Aortic smooth muscle cell (primary cell): ENCODE data around the gene PXMP2. TPM values are rescaled to one million over a fixed set of nuclear protein-coding genes. Genes with fewer than 3 reads are reported as not detected.

Experiments used
- total RNA-seq: library from RNA; depleted of rRNA; stranded (reverse); fragments of >200 nt; gene quantifications from 2 replicates; pipeline ENCODE4 v1.2.3, GENCODE V29; 2014

The PXMP2 gene
- 13.3 and 13.5 TPM in 2 replicates for total RNA-seq

DNA sequence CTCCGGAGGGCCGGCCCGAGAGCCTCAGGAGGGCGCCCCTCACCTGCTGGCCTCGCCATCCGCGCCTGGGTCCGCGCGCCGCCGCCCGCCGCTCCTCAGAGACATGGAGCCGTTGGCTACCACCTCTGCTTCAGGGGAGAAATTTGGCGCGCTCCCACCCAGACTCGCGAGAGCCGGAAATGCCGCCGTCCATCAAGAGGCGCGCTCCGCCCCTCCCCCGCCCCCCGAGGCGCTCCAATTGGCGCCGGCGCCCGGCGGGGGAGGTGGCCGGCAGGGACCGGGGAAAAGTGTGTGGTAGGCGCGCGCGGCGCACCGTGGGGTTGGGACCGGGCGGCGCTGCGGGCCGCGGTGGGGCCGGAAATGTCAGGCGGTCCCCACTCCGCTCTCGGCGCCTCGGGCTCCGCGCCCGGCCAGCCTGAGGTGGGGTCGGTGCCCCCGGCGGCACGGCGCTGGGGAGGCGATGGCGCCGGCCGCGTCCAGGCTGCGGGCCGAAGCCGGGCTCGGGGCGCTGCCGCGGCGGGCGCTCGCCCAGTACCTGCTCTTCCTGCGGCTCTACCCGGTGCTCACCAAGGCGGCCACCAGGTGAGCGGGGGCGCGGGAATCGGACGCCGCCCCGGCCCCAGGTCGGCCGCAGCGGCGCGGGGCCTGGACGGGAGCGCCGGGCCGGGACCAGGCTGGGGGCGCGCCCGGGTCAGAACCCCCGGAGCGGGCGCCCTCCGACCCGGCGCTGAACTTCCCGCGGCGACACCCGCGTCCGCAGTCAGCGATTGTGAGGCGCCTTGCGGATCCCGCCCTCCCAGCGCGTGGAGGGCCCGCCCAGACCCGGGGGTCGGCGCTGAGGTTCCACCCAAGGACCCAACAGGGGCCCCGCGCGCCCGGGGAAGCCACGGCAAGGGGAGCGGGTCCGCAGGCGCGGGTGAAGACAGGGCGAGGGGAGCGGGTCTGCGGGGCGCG lies at the start of gene PXMP2, which contains the start of gene POLE:
PXMP2 (plus strand) TSS at position 377 of the 954 bp plus-strand sequence; CDS start at position 461, 84 bp downstream.
POLE (minus strand) TSS at position 132 of the 954 bp plus-strand sequence; CDS start at position 105, 27 bp downstream.

DNA sequence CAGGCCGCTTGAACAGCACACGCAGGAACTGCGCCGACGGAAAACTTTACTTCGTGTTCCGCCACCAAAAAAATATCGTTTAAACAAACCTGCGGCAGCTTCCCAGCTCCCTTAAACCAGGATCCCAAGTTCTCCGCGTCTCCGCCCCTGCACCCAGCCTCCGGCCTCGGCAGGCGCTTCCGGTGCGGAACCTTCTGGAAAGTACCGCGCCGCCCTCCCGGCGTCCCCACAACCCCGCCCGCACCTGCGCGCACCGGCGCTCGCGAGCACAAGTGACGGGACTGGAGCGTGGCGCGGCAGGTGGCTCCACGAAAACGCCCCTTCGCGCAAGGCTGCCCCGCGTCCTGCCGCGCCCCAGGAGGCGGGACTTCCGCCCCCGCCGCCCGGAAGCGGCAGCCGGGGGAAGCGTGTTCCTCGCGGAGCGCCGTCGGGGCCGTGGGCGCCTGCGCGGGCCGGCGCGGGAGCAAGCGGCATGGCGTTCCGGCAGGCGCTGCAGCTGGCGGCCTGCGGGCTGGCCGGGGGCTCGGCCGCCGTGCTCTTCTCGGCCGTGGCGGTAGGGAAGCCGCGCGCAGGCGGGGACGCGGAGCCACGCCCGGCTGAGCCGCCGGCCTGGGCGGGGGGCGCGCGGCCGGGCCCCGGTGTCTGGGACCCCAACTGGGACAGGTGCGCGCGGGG lies 23.2 kb downstream of the PXMP2 start, which contains the start of gene PGAM5:
PGAM5 (plus strand) TSS at position 438 of the 675 bp plus-strand sequence; CDS start at position 473, 35 bp downstream.

Other genes starting within 250 kb of the PXMP2 start
- 1.1 and 1.4 TPM in 2 replicates for gene FBRSL1, start 197.4 kb upstream of the PXMP2 start, total RNA-seq
- not detected in 2 replicates for gene LRCOL1, start 77.0 kb upstream of the PXMP2 start, total RNA-seq
- not detected in 2 replicates for gene P2RX2, start 68.8 kb upstream of the PXMP2 start, total RNA-seq
- 19.8 and 29.7 TPM in 2 replicates for gene POLE, start 245 bp upstream of the PXMP2 start, total RNA-seq
- gene PGAM5, start 23.3 kb downstream of the PXMP2 start, total RNA-seq: 19.9 and 29.5 TPM in 2 replicates
- 51.1 and 63.1 TPM in 2 replicates for gene ANKLE2, start 74.2 kb downstream of the PXMP2 start, total RNA-seq
- gene GOLGA3, start 141.3 kb downstream of the PXMP2 start, total RNA-seq: 132 and 178 TPM in 2 replicates
- 37.4 and 37.7 TPM in 2 replicates for gene CHFR, start 200.0 kb downstream of the PXMP2 start, total RNA-seq